Ovary (tissue), 9 donors: ENCODE results near the gene MPV17L2. TPM values are rescaled to one million over a fixed set of nuclear protein-coding genes. Genes with fewer than 3 reads are reported as not detected.

Experiments
- DNase-seq, 5 donors: peaks; one replicate each; pipeline ENCODE4 v3.0.0-alpha.2; 2019 to 2020
- H3K27ac ChIP-seq, 2 donors: fragments of 200-600 bp; one replicate each; pipeline versions ENCODE4 v1.5.1 to v1.8.0; 2019 to 2022
- H3K27me3 ChIP-seq: fragments of 200-600 bp; one replicate; pipeline ENCODE4 v1.8.0; 2022
- H3K36me3 ChIP-seq: fragments of 200-600 bp; sonication (generic); one replicate; pipeline ENCODE4 v1.5.1; 2019
- H3K4me1 ChIP-seq: one replicate; pipeline ENCODE4 v1.8.1; 2013; ENCODE audit warnings: mild to moderate bottlenecking, moderate library complexity; ENCODE audit not compliant: insufficient read depth
- H3K4me3 ChIP-seq: fragments of 200-600 bp; sonication (generic); one replicate; pipeline ENCODE4 v1.5.1; 2017
- H3K9me3 ChIP-seq, 2 donors: fragments of 200-600 bp in 1 of 2; sonication (generic) in 1 of 2; one replicate each; pipeline versions ENCODE4 v1.5.1 to v1.8.1; 2013 to 2019; ENCODE audit warnings: mild to moderate bottlenecking in 1 of 2, moderate library complexity in 1 of 2
- CTCF ChIP-seq, 3 donors: fragments of 450-650 bp in 2 of 3; fragments of 200-600 bp in 1 of 3; IDR thresholded peaks; one replicate each; pipeline versions ENCODE4 v1.5.1 to v1.8.0; 2016 to 2022; ENCODE audit warnings: antibody characterized with exemption in 3 of 3, mild to moderate bottlenecking in 1 of 3
- EP300 ChIP-seq: sonication (generic); formaldehyde crosslinking; IDR thresholded peaks from one replicate; pipeline ENCODE4 v1.6.1; 2017; ENCODE audit warnings: antibody characterized with exemption
- POLR2A ChIP-seq: fragments of 450-650 bp; IDR thresholded peaks from one replicate; pipeline ENCODE4 v1.6.1; 2017; ENCODE audit warnings: antibody characterized with exemption, mild to moderate bottlenecking, moderate library complexity
- WGBS, 3 donors: extraction: QIAGEN DNeasy Blood & Tissue Kit in 1 of 3; methylation state at CpG; one replicate each; pipeline versions ENCODE4 v1.1.5 to v1.1.7; 2013 to 2017; 5-methylcytosine and 5-hydroxymethylcytosine counted together
- intact Hi-C, 4 donors: fragments of 100-400 bp; cut with DNase I; formaldehyde crosslinking; loops; one replicate each; pipeline versions ENCODE4 v1.11.0 to v1.15.1; 2022 to 2023
- polyA plus RNA-seq, 2 donors: library from polyadenylated mRNA; stranded (reverse); fragments of 200-250 nt in 1 of 2; fragments of 350-450 nt in 1 of 2; fragmentation: Illumina TruSeq in 1 of 2; extraction: RNeasy Lipid Tissue Mini Kit (QIAGEN cat#74804) in 1 of 2; gene quantifications; one replicate each; pipeline ENCODE4 v1.2.3, GENCODE V29; 2013 to 2014
- total RNA-seq, 7 donors: library from RNA; depleted of rRNA in 2 of 7; stranded (reverse); fragments of >200 nt in 2 of 7; fragmentation: NEBNext Ultra II Directional in 3 of 7; extraction: Animal tissue kit (Norgen Biotek cat#: 25700) in 3 of 7; gene quantifications; one replicate each; pipeline versions ENCODE4 v1.1.0 to v1.2.4, GENCODE V29; 2016 to 2023
- donor health status: DM: no; HTN: no; CAD: no; lungs with moderate emphysema.
- donor health status: DM: no; HTN: no; CAD: no.
- donor health status: Bipolar disorder and iron deficiency.
- donor health status: DM: yes; HTN: yes; CAD: no.
- donor health status: DM: no; HTN: no; CAD: no.
- donor health status: DM: yes; HTN: yes; CAD: no.

The MPV17L2 gene
- total and polyA plus RNA-seq, 9 donors: 3.5 to 15.2 (median 8.6) TPM

- H3K4me3 ChIP-seq: no peak overlapping the region
- WGBS, 3 donors: 95 to 97% (median 97%) methylated on average over 7 of the region's 7 CpGs
- H3K27me3 ChIP-seq: no peaks in the 10 kb centered on the region
- no peak overlapping the region for H3K27ac ChIP-seq
- no peaks in the 10 kb centered on the region for H3K36me3 ChIP-seq
- TF ChIP-seq POLR2A: no peak
- no peak for TF ChIP-seq CTCF (IDR thresholded peaks at IDR 0.05)
- TF ChIP-seq EP300: no peak
- intact Hi-C loops: loop anchor here in 2 of 4 donors (5.0 to 10.0 kb wide), 2 partner anchors 47 to 49 kb away; no protein-coding TSS in a partner anchor
- peaks cover 9% of the 10 kb centered on the region for H3K4me1 ChIP-seq
- no peak for DNase-seq
- H3K9me3 ChIP-seq: no peaks in the 10 kb centered on the region
Measured at GRCh38 chr19:18164072-18164471, 28.9 kb upstream of the MPV17L2 start.

GRCh38 chr19:18165794-18166544, 27.0 kb upstream of the MPV17L2 start:
- H3K27me3 ChIP-seq: no peaks in the 10 kb centered on the region
- DNase-seq: no peak
- intact Hi-C loops: loop anchor here in 1 of 4 donors (10.0 kb wide), 1 partner anchor 51 kb away; no protein-coding TSS in a partner anchor
- 94 to 96% (median 95%) methylated on average over 15 of the region's 15 CpGs for WGBS, 3 donors
- no peak for TF ChIP-seq POLR2A
- TF ChIP-seq EP300: no peak
- no peak for TF ChIP-seq CTCF (IDR thresholded peaks at IDR 0.05)
- H3K4me1 ChIP-seq: peaks cover 11% of the 10 kb centered on the region
- H3K36me3 ChIP-seq: no peaks in the 10 kb centered on the region
- H3K4me3 ChIP-seq: no peak overlapping the region
- H3K27ac ChIP-seq: no peak overlapping the region
- H3K9me3 ChIP-seq: no peaks in the 10 kb centered on the region

DNA sequence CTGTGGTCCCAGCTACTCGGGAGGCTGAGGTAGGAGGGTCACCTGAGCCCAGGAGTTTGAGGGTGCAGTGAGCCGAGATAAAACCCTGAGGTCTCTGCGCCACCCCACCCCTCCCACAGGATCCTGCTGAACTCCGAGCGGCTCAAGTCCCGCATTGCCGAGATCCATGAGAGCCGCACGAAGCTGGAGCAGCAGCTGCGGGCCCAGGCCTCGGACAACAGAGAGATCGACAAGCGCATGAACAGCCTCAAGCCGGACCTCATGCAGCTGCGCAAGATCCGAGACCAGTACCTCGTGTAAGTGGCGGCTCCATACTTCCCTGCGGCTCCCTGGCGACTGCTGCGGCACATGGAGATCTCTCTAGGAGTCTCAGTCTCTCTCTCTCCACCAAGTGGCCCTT, 26.0 kb upstream of the MPV17L2 start:
- Histone ChIP-seq H3K36me3 (no peaks in the 10 kb centered on the region), H3K4me3 (no peak overlapping the region), H3K9me3 (no peaks in the 10 kb centered on the region), H3K27me3 (no peaks in the 10 kb centered on the region), H3K4me1 (peaks cover 7% of the 10 kb centered on the region), H3K27ac (no peak overlapping the region)
- 88 to 92% (median 90%) methylated on average over 21 of the region's 21 CpGs for WGBS, 3 donors
- peak in 1 of 5 donors; percentile 38 for DNase-seq
- intact Hi-C loops: loop anchor here in 1 of 4 donors (10.0 kb wide), 1 partner anchor 52 kb away; no protein-coding TSS in a partner anchor
- TF ChIP-seq POLR2A (no peak), EP300 (no peak), CTCF (IDR thresholded peaks at IDR 0.05) (no peak)

GRCh38 chr19:18167975-18168645, 24.9 kb upstream of the MPV17L2 start:
- no peaks in the 10 kb centered on the region for H3K27me3 ChIP-seq
- no peak overlapping the region for H3K27ac ChIP-seq
- H3K4me3 ChIP-seq: no peak overlapping the region
- peaks cover 7% of the 10 kb centered on the region for H3K4me1 ChIP-seq
- no peaks in the 10 kb centered on the region for H3K9me3 ChIP-seq
- intact Hi-C loops: loop anchor here in 1 of 4 donors (10.0 kb wide), 1 partner anchor 53 kb away; no protein-coding TSS in a partner anchor
- no peak for TF ChIP-seq EP300
- peak; percentile 12 to 63 (median 57) for TF ChIP-seq CTCF (IDR thresholded peaks at IDR 0.05)
- H3K36me3 ChIP-seq: no peaks in the 10 kb centered on the region
- peak in 2 of 5 donors; percentile 50 to 56 for DNase-seq
- WGBS, 3 donors: 65 to 73% (median 68%) methylated on average over 14 of the region's 14 CpGs
